Cardiac muscle cell (in vitro differentiated cells and primary cell): Measurements from ENCODE around the gene RINL. TPM values are rescaled to one million over a fixed set of nuclear protein-coding genes. Genes with fewer than 3 reads are reported as not detected.
"Not testable (repeated sequence)": the region's sequence is repeated elsewhere in the genome, so short reads cannot be mapped to it uniquely, and the experiment has no call there.

Source experiments
- DNase-seq, 2 donors: peaks; one replicate each; pipeline versions ENCODE4 v3.0.0 to v3.0.0-alpha.2; 2010 to 2017; ENCODE audit warnings: low read depth in 1 of 2, low spot score in 1 of 2
- H3K27ac ChIP-seq: fragments of 200-600 bp; sonication (generic); 2 replicates; pipeline ENCODE4 v1.5.1; 2016
- H3K27me3 ChIP-seq: fragments of 200-600 bp; sonication (generic); 2 replicates; pipeline ENCODE4 v1.6.0; 2016; ENCODE audit warnings: control low read depth
- H3K36me3 ChIP-seq: fragments of 200-600 bp; sonication (generic); 2 replicates; pipeline ENCODE4 v1.5.1; 2016; ENCODE audit warnings: control low read depth
- H3K4me1 ChIP-seq: fragments of 200-600 bp; sonication (generic); 2 replicates; pipeline ENCODE4 v1.8.1; 2017; ENCODE audit warnings: low read depth, mild to moderate bottlenecking, mixed run types
- H3K4me3 ChIP-seq: fragments of 200-600 bp; sonication (generic); 2 replicates; pipeline ENCODE4 v1.5.1; 2016; ENCODE audit warnings: mild to moderate bottlenecking
- H3K9me3 ChIP-seq: fragments of 200-600 bp; sonication (generic); 2 replicates; pipeline ENCODE4 v1.5.1; 2017; ENCODE audit warnings: low read depth, mild to moderate bottlenecking, control low read depth
- CTCF ChIP-seq: IDR thresholded peaks from 2 replicates; pipeline ENCODE4 v1.5.1; 2012; ENCODE audit warnings: low read depth, mild to moderate bottlenecking, low read length
- polyA plus RNA-seq: library from polyadenylated mRNA; unstranded; fragments of >200 nt; fragmentation: Nextera tagmentation; extraction: Ambion mirVana; gene quantifications from 2 replicates; pipeline ENCODE4 v1.2.1, GENCODE V29; 2016
- total RNA-seq: library from RNA; depleted of rRNA; stranded (reverse); fragments of >200 nt; gene quantifications from 2 replicates; pipeline ENCODE4 v1.2.3, GENCODE V29; 2016

RINL gene
- total and polyA plus RNA-seq, 2 experiments from 2014 or later: 3.9 to 8.4 TPM

GRCh38 chr19:38831142-38831605 lies 46.9 kb downstream of the RINL start:
- DNase-seq: peak; percentile 60 to 96
- Histone ChIP-seq H3K27me3 (no peaks in the 10 kb centered on the region), H3K36me3 (peaks cover 20% of the 10 kb centered on the region), H3K4me3 (peak overlapping the region; percentile 56), H3K27ac (peak overlapping the region; percentile 68), H3K4me1 (peaks cover 9% of the 10 kb centered on the region), H3K9me3 (no peaks in the 10 kb centered on the region)
- TF ChIP-seq CTCF: no peak

GRCh38 chr19:38830039-38830733 lies 47.9 kb downstream of the RINL start:
- no peaks in the 10 kb centered on the region for H3K27me3 ChIP-seq
- peaks cover 13% of the 10 kb centered on the region for H3K36me3 ChIP-seq
- H3K9me3 ChIP-seq: no peaks in the 10 kb centered on the region
- no peak overlapping the region for H3K4me3 ChIP-seq
- peaks cover 9% of the 10 kb centered on the region for H3K4me1 ChIP-seq
- DNase-seq: no peak
- H3K27ac ChIP-seq: no peak overlapping the region
- TF ChIP-seq CTCF: no peak

- not testable (repeated sequence) for H3K27me3 ChIP-seq, H3K9me3 ChIP-seq, H3K4me1 ChIP-seq, H3K27ac ChIP-seq, H3K4me3 ChIP-seq
- peaks cover 13% of the 10 kb centered on the region for H3K36me3 ChIP-seq
- peak in 1 of 2 donors; percentile 84 for DNase-seq
Measured at GRCh38 chr19:38829203-38829602, 48.9 kb downstream of the RINL start.

GRCh38 chr19:38826856-38827551 lies 51.1 kb downstream of the RINL start:
- TF ChIP-seq CTCF: no peak
- peak overlapping the region; percentile 53 for H3K27ac ChIP-seq
- no peaks in the 10 kb centered on the region for H3K27me3 ChIP-seq
- H3K36me3 ChIP-seq: peaks cover 13% of the 10 kb centered on the region
- H3K9me3 ChIP-seq: no peaks in the 10 kb centered on the region
- peaks cover 8% of the 10 kb centered on the region for H3K4me1 ChIP-seq
- H3K4me3 ChIP-seq: no peak overlapping the region
- DNase-seq: no peak

- H3K4me1 ChIP-seq, H3K4me3 ChIP-seq, H3K9me3 ChIP-seq, DNase-seq, H3K27me3 ChIP-seq: not testable (repeated sequence)
- H3K27ac ChIP-seq: peak overlapping the region; percentile 14
- H3K36me3 ChIP-seq: peaks cover 13% of the 10 kb centered on the region
Measured at GRCh38 chr19:38825936-38826335, 52.1 kb downstream of the RINL start.

- H3K36me3 ChIP-seq: not testable (repeated sequence)
Measured at GRCh38 chr19:38821230-38821825, 56.7 kb downstream of the RINL start.

More at GRCh38 chr19:38821230-38821825, 56.7 kb downstream of the RINL start:
- Histone ChIP-seq H3K27ac (peak overlapping the region; percentile 74), H3K4me1 (peaks cover 31% of the 10 kb centered on the region)
- DNase-seq, H3K27me3 ChIP-seq, H3K9me3 ChIP-seq, H3K4me3 ChIP-seq: not testable (repeated sequence)
